Suppressor macrophage (primary cell): Measurements from ENCODE around the gene PTX4.

Source experiments
- DNase-seq, 4 experiments: peaks; one replicate each; pipeline ENCODE4 v3.0.0-alpha.2; 2020 to 2022

PTX4 gene

GRCh38 chr16:1459967-1460366 lies 28.8 kb downstream of the PTX4 start:
- no peak for DNase-seq

GRCh38 chr16:1458977-1459341 lies 29.8 kb downstream of the PTX4 start:
- DNase-seq = peak in 1 of 4 experiments; percentile 20

DNA sequence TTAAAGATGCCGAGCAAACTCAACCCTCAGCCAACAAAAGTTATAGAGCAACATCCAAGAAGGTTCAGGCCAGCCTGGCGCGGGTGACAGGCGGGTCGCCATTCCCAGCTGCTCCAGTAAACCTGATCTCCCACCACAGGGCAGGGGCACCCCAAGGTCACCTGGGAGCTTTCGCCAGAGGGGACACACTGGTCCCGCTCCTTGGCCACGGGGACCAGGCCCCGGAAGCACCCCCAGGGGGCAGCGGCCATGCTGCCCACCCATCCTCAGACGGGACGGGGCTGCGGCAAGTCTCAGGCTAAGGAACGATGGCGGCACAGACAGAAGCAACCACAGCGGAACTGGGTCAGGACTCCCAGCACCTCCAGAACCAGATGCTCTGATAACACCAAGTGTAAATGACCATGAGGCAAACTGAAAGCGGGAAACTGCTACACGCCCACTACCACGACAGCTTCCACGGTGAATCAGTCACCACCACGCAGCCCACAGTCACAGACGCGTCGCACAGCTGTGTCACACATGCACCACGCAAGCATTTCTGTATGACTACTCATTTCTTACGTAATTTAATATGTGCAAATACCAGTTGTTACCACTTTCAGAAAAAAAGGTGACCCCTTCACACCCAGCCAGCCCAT lies 30.3 kb downstream of the PTX4 start:
- peak; percentile 51 to 76 (median 74) for DNase-seq

DNA sequence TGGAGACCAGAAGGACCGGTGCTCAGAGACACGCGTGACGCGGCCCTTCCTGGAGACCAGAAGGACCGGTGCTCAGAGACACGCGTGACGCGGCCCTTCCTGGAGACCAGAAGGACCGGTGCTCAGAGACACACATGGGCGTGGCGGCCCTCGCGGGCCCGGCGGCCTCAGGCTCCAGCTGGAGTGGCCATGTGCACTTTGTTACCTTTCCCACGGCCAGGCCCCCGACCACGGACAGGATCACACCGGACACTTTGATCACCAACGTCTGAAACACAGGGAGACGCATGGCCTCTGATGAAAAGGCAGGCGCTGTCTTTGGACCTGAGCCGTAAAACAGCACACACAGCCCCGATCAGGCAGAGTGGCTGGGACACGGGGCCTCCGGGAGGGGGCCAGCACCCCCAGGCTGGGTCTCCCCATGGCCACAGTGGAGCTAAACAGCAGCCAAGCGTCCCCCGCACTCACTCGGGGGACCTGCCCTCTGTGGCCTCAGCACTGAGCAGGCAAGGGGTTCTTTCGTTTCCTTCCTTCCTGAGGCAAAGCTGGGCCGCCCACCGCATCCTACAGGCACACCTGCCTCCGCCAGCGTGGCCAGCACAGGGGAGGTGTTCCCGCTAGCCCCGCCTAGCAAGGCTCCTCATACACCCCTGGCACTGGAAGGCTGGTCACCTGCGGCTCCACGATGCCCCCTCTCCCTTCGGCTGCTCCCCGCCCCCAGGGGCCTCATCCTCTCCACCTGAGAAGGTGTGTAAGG lies 31.1 kb downstream of the PTX4 start:
- no peak for DNase-seq

- no peak for DNase-seq
Measured at GRCh38 chr16:1456951-1457350, 31.8 kb downstream of the PTX4 start.

DNA sequence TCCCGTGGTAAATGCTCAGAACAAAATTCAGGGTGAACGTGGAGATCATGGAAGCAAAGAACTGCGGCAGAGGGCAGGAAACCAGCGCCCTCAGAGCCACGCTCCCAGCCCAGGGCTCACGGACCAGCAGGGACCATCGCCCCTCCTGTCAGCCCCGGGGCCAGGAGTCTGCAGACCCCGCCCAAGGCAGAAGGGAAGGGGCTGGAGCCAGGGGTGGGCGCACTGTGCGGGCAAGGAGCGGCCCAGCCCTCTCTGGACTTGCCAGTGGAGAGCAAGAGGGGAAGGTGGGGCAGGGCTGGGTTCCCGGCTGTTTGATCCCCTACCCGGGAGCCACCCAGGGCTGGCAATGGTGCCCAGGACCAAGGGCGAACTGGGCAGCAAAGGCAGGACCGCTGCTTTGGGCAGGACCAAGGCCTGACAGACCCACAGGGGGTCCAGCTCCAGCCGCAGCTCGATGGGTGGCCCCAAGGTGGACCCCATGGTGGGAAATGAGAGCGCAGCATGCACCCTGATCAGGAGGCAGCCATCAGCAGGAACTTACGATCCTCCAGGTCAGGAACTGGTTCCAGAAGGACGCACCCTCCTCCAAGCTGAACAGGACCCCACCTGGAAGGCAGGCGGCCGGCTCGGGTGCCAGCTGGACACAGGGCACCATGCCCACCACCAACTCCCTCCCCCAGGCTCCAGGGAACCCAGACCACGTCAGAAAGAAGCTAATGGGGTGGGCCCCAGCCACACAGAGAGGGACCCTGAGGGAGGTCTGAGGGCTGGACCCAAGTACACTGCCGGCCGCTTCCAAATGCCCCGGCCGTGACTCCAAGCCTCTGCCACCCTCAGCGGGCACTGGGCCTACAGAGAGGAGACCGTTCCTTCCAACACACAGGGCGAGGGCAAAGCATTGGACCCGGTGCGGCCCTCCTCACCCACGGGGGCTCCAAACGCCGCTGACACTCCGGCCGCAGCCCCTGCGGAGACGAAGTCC lies 33.3 kb downstream of the PTX4 start:
- no peak for DNase-seq

DNA sequence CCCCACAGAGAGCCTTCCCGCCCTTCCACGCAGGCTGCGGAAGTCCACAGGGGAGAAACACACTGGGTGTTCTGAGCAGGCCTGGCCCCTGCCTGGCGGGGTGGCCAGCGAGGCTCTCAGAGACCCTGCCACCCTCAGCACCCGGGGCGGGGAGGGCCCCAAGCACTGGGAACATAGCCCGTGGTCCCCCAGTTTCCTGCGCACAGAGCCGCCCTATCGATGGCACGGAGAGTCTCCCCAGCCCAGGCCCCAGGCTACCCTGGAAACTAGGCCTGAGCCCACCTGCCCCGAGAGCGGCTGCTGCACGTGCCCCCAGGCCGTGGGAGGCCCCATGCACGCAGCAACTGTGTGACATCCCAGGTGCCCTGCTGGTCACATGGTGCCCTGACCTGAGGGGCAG lies 34.2 kb downstream of the PTX4 start:
- DNase-seq = no peak

DNA sequence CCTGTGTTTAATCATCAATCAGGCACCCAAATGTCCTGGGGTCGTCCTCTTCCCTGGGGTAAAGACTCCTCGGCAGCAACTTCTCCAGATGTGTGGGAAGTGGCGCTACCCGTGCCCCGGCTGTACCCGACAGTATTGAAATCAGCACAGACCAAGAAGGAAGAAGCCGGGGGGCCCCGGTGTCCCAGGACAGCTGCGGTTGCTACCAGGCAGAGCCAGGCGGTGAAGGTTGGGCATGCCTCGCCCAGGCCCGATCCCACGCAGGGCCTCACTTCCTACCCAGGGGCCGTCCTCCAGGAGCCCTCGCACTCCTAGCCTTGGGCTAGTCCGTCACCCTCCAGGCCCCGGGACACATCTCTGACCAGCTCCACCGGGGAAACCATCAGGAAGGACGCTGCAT lies 35.4 kb downstream of the PTX4 start:
- DNase-seq = peak in 1 of 4 experiments; percentile 27

DNA sequence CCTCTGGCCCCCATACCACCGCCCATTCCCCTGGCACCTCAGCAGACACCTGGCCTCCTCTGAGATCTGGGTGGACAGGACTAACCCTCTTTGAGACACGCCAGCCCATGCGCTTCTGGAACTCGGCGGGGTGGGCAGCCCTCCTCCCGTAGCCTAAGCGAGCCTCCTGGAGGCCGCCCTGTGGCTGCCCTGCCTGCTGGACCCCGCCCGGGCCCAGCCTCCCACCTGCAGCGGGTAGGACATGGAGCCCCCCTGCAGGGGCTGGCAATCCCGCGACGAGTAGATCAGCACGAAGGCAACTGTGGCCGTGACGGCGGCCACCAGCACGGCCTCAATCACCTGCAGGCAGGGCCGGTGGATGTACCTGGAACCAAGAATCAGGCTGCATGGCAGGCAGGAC lies 36.2 kb downstream of the PTX4 start:
- DNase-seq = no peak

DNA sequence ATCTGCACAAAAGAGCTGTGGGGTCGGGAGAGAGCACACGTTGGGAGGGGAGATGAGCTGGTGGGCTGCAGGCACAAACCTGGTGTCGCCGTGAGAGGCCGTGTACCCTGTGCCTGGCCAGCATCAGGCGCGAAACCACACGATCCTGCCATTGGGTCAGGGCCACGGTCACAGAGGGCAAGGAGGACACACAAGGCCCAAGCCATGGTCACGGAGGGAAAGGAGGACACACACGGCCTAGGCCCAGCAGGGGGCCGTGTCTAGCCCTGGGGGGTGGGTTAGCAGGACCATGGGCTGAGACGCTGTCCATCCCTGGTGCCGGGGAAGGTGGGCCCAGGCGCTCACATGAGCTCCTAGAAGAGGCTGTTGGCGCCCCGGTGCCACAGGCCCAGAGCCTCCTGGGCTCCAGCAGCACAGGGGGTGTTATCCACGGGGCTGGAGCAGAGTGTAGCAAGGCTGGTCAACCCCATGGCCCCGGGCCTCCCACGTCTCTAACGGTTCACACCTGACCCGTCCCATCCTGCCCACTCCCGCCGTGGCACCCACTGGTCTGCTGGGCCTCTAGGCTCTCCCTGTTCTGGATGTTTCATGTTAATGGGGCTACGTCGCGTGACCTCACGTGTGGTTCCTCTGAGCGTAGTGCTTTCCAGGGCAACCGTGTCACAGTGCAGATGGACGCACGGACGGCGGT lies 36.9 kb downstream of the PTX4 start:
- DNase-seq = no peak

DNA sequence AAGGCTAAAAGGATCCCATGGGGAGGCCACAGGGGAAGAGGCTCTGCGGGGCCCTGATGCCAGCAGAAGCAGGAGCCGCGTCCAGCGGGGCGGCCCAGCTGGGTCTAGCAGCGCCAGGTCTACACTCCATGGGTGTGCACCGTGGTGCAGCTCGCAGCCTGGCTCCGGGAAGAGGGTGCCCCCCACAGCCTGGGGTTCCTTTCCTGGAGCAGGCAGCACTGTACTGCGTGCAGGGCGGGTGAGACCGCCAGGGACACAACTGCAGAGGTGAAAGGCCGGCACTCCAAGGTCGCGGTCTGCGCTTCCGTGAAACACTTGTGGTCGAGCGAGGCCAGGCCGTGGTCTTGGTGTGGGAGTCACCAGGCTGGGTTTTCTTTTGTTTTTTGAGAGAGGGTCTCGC lies 37.9 kb downstream of the PTX4 start:
- DNase-seq = no peak

DNA sequence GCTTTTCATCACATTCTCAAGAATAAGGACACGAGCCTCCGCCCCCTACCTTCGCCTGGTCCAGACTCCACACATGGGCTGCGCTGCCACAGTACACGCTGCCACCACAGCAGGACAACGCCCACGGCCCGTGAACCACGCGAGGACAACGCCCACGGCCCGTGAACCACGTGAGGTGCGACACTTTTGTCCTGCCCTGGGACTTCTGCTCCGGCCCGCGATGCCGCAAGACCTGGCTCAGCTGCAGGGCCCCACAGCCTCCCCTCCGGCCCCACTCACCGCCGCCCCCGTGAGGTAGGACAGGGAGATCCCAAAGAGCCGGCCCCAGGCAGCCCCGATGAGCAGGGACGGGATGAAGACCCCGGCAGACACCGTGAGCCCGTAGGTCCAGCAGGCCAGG lies 38.5 kb downstream of the PTX4 start:
- DNase-seq = peak in 1 of 4 experiments; percentile 22

- no peak for DNase-seq
Measured at GRCh38 chr16:1449201-1449788, 39.4 kb downstream of the PTX4 start.

DNA sequence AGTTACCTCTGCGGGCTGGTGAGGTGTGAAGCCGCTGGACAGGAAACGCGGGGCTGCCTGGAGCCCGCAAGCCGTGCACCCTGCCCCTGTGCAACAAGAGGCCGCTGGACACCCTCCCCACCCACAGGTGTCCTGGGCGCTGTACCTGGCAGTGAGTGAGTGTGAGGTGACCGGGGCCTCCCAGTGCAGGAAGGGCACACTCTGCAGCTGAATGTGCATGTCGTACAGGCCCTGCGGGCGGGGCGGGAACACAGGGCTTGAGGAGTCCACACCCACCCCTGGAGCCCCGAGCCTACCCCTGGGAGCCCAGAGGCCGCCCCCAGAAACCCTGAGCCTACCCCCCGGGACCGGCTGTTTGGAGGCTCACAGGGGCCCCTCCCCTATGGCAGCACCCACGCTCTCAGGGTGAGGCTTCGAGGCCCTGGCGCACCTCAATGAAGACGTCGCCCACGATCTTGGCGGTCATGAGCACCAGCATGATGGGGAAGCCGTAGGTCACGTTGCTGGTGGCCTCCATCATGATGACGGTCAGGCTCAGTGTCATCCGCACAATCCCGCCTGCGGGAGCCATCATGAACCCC lies 40.1 kb downstream of the PTX4 start:
- DNase-seq = no peak

GRCh38 chr16:1447965-1448364 lies 40.8 kb downstream of the PTX4 start:
- no peak for DNase-seq

DNA sequence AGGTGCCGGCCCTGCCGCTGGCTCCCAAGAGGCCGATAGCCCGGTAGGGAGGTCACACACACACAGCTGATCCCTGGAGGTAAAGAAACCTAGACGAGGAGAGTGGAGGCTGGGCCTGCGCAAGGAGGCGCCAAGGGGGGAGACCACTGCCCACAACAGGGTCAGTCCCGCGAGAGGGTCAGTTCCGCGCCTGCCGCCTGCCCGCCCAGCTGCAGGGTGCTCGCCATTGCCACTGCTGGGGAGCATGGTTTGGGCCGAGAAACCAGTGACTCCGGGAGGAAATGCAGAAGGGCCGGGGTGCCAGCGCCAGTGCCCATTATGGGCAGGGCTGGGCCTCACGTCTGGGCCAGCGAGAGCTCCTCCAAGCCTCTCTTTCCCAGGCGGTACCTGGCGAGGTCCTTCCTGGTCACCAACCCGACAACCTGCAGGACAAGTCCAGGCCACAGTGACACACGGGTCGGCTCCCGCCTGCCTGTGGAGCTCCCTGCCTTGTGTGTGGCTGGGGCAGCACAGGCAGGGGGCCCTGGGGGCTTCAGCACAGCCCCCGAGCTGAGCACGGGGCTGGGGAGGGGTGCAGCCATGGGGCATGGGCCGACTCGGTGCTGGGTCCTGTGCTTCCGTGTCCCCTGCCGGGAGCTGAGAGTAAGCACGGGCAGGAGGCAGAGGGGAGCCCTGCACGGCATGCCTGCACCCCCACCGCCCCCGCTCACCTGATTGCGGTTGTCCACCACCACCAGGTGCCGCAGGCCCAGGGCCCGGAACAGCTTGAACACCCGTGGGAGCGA lies 42.3 kb downstream of the PTX4 start:
- DNase-seq = no peak

DNA sequence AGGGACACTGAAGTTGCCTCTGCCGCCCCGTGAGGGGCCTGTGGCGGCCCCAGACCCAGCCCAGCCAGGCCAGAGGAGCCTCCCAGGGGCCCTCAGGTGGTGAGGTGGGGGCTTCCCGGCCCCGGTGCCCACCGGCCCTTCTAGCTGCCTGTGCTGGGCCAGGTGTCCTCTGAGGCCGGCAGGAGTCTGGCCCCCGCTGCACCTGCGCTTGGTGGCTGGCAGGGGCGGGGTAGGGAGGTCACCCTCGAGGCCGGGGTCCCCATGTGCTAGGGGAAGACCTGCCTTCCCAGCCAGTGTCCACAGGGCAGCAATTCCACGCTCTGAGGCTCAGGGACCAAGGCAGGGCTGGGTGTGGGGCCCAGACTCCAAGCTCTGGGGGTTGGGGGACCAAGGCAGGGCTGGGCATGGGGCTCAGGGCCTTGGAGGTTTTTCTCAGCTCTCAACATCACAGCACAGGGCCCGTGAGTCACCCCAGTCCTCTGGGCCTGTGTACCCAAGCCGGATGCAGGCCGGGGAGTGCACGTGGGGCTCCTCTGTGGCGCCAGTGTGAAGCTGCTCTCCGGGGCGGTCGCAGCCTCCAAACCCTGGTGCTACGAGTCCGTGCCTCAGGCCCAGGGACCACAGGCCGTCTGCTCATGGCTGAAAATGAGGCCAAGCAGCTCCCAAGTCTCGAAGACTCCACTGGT lies 43.1 kb downstream of the PTX4 start:
- no peak for DNase-seq

- no peak for DNase-seq
Measured at GRCh38 chr16:1444730-1445517, 43.8 kb downstream of the PTX4 start.

DNA sequence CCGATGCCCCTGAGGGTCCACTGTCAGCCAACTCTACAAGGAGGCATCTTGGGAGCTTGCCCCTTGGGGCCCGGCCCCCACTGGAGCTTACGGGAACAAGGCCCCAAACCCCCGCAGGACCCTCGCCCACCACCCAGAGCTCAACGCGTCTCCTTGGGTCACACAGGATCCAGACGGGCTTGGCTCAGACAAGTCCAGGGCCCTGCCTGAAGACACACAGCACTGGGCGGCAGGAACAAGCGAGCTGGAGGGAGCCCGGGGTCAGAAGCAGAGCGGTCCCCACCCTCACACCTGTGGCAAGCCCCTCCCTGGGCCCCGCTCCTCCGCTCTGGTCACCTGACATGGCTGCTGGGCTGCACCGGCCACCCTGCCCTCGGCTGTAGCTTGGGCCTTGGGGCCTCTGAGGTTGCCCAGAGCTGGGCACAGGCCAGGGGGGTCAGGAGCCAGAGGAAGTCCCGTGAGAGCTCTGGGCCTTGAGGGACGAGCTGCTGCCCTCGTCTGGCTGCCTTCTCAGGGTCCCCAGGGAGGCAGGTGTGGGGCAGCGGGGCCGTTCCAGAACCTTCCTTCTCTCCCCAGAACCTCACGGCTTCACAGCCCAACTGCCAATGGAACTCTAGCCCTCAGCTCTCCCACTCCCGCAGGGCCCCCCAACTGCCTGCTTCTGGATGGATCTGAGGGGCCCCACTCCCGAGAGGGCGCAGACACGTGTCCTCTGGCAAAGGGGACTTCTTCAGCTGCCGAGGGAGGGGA lies 44.6 kb downstream of the PTX4 start, which contains the start of gene CCDC154:
CCDC154 (minus strand) TSS at position 577 of the 750 bp plus-strand sequence; CDS start at position 343, 234 bp downstream.
- no peak for DNase-seq
